ENCODE results near the gene ABCA3.
"Not testable (repeated sequence)": the region's sequence is repeated elsewhere in the genome, so short reads cannot be mapped to it uniquely, and the experiment has no call there.

Gene ABCA3

DNA sequence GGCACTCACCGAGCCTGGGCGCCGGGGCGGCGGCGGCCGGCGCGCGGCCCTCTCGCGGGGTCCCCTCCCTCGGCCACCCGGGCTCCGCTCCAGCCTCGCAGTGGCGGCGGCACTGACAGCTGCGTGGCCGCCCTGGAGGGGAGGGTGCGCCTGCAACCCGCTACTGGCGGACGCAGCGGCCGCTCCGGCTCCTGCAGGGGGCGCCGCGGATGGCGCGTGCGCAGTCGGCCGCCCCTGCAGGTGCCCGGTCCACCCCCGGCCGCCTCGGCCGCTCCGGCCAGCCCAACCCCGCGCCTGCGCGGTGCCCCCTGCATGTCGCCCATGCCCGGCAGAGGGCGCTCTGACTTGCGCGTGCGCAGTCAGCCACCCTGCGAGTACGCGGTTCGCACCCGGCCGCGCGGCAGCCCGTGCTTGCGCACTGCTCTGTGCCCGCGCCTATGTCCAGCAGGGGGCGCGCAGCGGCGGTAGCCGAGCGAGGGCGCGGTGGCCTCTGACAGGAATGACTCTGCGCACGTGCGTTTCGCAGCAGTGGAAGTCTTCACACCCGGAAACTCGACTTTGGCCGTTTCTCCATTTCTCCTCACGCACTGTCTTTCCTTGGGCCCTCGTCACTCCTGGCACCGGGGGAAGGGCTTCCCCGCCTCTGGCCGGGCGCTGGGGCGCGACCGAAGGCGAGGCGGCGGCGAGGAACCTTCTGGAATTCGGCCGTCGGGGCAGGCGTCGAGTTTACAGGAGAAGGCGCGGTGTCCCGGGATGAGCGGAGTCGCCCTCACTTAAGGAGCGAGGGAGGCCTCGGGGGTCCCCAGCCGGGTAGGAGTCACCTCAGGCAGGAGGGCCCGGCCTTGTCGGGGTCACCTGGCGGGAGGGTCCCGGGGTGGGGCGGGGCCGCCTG is at the start of gene ABCA3:
ABCA3 (minus strand) TSS at position 165 of the 892 bp plus-strand sequence. CDS start 14,262 bp downstream, outside the sequence.
- DNase-seq, result peak; percentile 98

DNA sequence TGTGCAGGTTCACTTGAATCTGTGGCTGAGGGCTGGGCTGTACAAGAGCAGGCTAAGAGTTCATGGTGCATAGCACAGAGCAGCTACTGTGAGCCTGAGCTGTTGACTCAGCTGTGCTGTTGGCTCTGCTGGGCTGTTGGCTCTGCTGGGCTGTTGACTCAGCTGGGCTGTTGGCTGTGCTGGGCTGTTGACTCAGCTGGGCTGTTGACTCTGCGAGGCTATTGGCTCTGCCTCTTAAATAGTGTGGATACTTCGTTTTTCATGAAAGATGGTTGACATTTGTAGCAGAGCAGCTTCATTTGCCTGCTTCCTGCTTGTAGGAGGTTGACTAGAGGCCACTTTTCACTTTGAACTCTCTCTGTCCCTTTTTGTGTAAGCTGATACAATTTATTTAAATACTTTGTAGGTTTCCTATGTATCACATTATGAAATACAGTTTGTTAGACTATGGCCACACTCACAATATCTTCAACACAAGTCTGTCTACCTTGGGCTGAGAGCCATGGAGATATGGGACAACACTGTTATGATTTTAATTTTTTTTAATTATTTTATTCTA is 48.4 kb upstream of the ABCA3 start:
- DNase-seq, result no peak

DNA sequence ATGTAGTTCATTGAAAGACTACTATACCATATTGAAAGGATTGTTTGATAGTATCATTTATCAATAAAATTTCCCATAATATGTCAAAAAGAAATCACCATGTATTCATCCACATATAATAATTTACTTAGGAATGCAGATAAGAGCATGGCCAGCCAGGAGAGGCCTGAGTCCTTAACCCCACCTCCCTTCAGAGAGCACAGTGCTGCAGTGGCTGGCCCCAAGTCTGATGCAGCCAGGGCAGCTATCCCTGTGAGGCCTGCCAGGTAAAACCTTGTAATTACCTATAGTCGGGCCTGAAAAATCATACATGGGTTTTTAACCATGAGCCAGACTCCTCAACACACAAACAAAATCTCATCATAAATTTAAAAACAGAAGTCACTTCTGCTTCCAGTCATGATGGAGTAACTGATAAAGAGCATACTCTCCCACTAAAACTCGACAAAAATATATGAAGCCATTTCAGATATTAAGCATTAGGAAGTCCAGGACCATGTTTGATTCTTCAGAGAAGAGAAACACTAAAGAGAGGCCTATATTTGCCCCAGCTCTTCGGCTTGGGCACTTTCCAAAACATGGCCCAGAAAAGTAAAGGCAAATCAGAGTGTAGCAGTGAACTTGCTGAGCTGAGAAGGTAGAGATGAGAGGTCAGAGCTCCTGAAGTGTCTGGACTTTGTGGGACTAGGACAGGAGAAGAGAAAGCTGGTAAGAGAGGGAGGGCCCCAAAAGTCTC is 47.8 kb upstream of the ABCA3 start:
- no peak for DNase-seq

DNA sequence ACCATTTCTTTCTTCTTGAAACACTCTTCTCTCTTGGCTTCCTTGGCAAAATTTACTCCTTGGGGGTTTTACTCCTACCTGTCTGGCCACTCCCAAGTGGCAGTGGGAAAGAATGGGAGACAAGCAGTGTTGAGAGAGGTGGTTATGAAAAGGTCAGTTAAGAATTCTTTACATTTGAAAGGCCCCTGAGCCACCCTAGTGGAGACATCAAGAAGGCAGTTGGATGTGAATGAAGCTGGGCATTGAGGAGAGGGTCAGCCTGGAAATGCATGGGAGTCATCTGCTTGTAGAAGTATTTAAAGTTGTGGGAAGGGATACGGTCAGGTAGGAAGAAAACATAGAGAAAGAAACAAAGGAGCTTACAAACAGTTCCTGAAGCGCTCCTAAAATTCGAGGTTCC is 46.5 kb upstream of the ABCA3 start:
- DNase-seq, result no peak

DNA sequence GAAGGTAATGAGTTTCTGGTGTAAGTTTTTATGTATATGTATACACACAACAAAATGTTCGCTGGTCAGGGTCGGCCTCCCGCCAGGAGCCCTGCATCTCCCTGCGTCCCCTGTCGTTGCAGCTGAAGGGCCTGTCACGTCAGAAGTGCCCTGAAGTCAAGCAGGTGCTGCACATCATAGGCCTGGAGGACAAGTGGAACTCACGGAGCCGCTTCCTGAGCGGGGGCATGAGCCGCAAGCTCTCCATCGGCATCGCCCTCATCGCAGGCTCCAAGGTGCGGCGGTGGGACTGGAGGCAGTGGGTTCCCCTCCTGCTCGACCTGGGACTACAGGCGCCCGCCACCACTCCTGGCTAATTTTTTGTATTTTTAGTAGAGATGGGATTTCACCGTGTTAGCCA is 45.5 kb upstream of the ABCA3 start:
- DNase-seq, result not testable (repeated sequence)

DNA sequence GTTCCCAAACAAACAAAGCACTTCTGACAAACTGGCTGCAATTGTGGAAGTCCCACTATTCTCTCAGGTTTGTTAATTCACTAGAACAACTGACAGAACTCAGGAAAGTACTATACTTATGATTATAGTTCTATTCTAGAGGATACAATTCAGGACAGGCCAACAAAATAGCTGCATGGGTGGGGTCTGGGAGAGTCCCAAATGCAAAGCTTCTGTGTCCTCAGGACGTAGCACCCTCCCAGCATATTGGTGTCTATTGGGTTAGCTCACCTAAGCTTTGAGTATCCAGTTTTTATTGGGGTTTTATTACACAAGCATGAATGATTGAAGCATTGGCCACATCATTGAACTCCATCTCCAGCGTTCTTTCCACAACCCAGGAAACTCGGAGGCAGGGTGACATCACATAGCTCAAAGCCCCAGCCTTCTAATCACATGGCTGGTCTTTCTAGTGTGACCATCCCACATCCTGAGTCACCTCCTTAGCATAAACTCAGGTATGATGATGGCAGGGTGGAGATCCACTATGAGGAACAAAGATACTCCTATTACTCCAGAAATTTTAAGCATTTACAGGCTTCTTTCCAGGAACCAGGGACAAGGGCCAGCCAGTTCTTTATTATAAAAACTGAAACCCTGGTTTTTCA is 44.8 kb upstream of the ABCA3 start:
- DNase-seq, result no peak

DNA sequence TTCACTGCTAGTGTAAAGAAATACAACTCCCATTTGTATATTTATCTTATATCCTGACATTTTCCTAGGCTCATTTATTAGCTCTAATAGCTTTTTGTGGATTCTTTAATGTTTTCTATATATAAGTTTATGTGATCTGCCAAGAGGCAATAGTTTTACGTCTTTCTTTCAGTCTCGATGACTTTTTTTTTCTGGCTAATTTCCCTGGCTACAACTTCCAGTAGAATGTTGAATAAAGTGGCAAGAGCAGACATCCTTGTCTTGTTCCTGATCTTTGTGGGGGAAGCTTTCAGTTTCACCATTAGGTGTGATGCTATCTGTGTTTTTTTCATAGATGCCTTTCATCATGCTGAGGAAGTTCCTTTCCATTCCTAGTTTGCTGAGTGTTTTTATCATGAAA is 43.9 kb upstream of the ABCA3 start:
- no peak for DNase-seq

DNA sequence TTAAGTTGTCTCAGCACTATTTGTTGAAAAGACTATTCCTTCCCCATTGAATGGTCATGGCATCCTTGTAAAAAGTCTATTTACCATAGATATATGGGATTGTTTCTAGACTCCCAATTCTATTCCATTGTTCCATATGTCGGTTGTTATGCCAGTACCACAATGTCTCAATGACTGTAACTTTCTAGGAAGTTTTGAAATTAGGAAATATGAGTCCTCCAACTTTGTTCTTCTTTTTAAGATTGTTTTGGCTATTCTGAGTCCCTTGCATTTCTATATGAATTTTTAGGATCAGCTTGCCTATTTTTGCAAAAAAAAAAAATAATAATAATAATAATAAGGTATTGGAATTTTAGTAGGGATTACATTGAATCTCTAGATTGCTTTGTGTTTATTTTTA is 43.0 kb upstream of the ABCA3 start:
- no peak for DNase-seq

DNA sequence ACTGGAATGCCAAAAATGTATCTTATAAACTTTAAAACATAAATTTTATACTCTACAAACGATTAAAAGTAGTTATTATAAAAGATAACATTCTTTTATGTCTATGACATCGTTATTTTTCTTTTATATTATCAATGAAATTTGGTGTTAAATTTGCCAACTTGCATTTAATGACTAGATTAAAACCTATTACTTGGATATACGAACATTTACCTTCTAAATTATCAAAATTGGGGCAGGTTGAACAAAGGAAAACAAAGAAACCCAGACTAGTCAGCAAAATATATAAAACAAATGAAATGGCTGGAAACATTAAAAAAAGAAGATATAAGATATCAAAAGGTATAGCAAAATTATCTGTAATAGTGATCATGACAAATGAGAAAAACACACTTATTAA is 34.1 kb upstream of the ABCA3 start:
- no peak for DNase-seq

DNA sequence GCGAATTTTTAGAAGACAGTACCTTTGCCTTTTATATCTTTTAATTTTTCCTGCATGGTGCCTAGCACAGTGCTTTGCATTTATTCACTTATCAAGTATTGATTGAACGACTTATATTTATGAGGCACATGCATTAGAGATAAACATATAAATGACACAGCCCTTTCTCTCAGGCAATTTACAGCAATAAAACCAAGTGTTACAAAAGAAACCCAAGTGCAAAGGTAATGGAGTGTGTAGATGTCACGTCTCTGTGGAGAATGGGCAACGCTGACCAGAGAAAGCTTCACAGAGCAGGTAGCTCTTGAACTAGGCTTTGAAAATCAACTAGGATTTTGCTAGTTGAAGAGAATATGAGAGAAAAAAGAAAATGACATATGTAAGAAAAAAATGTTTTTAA is 32.6 kb upstream of the ABCA3 start:
- no peak for DNase-seq

DNA sequence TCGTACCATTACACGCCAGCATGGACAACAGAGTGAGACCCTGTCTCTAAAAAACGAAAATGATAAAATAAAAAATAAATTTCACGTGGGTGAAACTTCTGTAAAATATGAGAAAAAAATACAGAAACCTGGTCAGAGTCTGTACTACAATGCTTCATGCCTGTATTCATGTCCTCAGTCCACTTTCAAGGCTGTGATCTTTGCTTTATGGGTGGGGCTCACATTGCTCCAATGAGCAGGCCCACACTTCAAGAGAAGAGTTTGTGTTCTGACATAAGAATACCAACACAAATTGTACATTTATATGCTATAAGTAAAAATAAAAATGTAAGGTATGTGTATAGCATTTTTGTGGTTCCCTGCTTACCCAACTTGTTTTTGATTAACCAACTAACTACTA is 32.2 kb upstream of the ABCA3 start:
- DNase-seq, result no peak

DNA sequence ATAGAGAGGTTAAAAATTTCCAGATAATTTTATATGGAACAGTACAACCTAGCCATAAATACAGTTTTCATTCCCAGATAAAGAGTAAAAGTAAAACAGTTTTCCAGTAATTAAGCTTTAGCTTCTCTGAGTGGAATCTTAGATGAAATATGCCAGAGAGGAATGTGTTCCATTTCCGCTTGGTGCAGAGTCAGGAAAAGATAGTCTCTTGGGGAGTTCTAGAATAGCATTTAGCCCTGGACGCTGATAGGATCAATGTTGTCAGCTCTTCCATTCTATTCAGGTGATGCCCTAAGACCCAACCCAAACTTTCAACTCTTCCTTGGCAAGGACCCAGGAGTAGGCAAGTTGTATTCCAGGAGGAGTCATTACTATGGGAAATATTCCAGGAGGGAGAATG is 30.9 kb upstream of the ABCA3 start:
- DNase-seq, result no peak

DNA sequence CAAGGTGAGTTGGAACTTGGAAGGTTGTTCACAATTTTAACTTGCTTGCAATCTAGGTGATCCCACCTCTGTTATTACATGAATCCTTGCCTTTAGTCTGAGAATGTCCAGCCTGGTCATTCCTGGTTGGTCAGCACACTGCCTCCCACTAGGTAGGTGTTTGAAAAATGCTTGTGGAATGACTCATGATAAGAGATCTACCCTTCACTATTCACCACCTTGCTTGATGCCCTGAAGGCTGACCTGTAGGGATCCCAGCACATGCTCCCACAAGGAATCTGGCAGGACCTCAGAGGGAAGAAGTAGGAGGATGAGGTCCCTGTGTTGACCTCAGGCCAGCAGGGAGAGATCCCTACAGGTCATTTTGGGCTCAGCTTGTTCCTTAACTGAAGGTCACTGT is 30.2 kb upstream of the ABCA3 start:
- no peak for DNase-seq

DNA sequence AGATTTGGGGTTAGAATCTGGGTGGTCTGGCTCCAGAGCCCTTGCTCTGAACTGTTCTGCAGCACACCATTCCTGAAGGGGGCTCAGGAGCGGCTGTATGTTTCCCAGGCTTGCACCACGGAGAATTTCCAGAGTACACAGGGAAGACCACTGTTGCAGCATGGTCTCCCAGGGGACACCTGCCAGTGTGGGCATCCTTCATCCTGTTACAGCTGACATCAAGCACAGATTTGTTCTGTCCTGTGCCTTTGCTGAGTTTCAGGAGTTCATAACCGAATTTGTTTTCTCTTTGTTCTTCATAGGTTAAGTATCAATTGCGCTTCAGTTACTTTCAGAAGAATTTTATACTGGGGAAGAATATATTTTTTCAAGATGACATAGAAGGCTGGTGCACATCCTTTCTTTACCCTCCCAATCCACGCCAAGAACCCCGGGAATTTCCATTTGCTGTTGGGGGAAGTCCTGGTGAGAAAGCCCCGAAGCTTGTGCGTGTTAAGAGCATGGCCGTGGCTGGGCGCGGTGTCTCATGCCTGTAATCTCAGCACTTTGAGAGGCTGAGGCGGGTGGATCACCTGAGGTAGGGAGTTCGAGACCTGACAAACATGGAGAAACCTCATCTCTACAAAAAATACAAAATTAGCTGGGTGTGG is 26.3 kb upstream of the ABCA3 start:
- DNase-seq, result no peak

DNA sequence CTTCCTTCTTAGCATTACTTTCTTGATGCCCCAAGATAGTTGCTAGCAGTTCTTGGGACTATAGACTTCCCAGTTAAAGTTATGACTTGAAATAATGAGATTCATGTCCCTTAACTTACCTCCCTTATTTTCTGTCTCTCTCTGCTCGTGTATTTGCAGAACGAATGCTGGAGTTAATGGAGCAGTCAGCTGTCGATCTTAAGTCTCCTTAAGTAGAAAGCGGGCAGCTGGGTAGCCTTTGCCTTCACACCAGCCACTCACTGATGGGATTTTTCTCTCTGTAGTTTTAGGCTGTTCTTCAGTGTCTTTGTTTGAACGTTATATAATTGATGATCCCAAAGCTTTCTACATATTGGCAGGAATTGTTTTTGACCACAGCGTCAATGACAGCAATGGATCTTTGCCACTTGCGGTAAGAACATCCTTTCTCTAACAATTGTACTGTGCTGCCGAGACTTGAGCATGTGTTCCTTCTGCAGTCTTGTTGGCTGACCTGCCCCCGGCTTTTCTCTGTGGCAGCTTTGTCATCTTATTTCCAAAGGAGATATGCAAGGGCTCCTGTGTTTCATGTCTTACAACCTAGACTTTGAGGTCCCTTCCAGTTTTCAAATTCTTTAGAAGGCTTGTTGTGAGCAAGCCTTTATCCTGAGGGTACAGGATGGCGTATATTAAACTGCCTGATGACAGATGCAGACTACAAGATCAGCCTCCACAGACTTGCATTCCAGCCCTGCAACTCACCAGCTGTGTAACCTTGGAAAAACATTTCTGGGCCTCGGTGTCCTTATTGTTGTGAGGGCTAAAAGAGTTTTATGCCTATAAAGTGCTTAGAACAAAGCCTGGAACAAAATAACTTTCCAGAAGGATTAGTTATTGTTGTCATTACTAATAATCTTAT is 25.1 kb upstream of the ABCA3 start:
- DNase-seq, result no peak

DNA sequence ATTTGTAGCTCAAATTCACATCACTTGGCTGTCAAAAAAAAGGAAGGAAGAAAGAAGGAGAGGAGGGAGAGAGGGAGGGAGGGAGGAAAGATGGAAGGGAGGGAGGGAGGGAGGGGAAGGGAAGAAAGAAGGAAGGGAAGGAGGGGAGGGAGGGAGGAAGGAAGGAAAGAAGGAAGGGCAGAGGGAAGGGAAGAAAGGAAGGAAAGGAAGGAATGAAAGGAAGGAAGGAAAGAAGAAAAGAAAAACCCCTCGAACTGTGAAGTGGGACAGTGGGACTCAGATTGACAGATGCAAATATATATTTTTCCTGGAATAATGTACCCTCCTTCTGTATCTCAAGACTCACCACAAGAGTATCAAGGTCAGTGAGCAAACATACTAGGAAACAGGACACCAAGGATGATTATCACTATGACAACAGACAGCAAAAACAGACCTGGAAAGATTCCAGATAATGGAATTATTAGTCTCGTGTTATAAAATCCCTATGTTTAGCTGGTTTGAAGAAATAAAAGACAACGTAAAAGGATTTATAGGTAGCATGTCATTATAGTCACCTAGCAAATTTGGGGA is 24.2 kb upstream of the ABCA3 start:
- DNase-seq, result no peak

DNA sequence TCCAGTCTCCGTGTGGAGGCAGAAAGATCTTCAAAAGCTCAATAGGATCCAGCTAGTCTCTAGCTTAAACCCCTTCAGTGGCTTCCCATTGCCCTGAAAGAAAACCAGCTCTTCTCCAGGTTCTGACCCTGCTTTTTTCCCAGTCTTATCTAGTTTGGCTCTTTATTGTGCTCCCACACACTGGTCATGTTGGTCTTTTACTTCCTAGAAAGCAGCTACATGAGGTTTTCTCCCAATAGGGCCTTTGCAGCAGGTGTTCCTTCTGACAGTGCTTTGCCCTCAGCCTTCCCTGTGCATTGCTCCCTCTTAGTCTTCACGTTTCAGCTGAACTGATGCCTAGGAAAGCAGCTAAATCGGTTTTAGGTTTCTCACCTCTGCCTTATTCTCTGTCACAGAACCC is 21.7 kb upstream of the ABCA3 start:
- DNase-seq, result no peak

DNA sequence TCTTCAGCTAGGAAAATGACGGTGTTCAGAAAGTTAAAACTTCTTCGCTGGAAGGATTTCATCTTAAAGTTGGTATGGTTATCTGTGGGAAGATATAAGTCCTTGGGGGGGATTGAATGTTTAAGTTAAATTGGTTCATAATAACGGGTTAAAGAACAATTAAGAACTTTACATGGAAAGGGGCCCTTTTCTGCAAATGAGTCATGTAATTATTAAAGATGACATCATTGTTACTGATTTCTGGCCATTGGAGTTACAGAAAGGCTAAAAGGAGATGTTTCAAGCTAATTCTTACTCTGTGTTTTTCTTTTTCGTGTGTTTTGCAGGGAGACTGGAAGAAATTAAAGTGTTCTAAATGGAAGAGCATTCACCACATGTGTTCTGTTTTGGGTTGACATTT is 20.6 kb upstream of the ABCA3 start:
- no peak for DNase-seq

DNA sequence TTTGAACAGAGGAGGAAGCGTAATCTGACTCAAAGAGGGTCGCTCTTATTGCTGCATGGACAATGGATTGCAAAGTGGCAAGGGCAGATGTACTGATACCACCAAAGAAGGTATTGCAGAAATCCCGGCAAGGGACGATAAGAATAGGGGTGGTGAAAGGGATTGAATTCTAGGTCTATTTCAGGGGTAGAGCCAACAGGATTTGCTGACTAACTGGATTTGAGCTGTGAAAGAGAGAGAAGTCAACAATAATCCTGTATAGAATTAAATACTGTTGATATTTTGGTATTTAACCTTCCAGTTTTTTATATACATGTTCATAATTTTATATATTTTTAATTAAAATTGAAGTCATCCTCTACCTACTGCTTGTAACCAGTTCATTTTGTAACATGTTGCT is 19.4 kb upstream of the ABCA3 start:
- DNase-seq, result no peak

DNA sequence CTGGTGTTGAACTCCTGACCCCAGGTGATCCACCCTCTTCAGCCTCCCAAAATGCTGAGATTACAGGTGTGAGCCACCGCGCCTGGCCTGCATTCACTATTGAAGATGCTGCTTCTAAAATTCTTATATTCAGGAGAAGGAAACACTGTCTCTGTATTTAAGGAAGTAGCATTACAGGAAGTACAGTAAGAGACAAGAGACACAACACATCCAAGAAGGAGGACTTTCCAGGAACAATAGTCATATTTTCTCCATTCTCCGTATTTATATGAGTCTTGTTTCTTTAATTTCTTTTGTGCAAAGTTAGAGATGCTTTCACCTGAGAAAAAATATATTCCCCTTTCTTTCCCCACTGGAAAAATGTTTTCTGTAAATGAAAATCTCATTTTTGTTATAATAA is 18.3 kb upstream of the ABCA3 start:
- DNase-seq, result no peak

DNA sequence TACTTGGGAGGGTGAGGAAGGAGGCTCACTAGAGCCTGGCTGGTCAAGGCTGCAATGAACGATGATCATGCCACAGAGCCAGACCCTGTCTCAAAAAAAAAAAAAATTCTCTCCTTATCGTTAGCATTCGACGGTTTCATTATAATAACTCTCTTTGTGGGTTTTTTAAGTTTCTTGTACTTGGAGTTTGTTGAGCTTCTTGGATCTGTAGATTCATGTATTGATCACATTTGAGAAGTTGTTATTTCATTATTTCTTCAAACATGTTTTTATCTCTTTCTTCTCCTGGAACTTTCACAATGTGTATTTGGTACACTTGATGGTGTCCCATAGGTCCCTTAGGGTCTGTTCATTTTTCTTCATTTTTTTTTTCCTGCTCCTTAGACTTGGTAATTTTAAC is 16.8 kb upstream of the ABCA3 start:
- no peak for DNase-seq

DNA sequence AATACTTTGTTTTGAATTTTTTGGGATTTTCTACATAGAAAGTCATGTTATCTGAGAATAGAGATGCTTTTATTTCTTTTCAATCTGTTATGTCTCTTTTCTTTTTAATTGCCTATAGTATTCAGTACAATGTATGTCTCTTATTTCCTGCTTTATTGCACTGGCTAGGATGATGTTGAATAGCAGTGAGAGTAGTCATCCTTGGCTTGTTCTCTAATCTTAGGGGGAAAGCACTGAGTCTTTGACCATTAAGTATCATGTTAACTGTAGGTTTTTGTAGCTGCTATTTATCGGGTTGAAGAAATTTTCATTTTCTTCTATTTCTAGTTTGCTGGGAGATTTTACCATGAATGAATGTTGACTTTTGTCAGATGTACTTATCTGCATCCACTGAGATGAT is 10.0 kb upstream of the ABCA3 start:
- DNase-seq, result no peak
